ENCODE results near the gene KIAA1958.

The KIAA1958 gene

GRCh38 chr9:112486221-112487007 is at the start of gene KIAA1958:
TSS of gene KIAA1958 (plus strand) at chr9:112486827. CDS start at chr9:112574081, 87,254 bp downstream.
- peak; percentile 83 for DNase-seq

- no peak for DNase-seq
Observed at GRCh38 chr9:112437406-112437805, 49.2 kb upstream of the KIAA1958 start.

- DNase-seq: no peak
Observed at GRCh38 chr9:112439171-112439570, 47.5 kb upstream of the KIAA1958 start.

- DNase-seq: no peak
Observed at GRCh38 chr9:112439825-112440224, 46.8 kb upstream of the KIAA1958 start.

- DNase-seq: peak; percentile 10
Observed at GRCh38 chr9:112443200-112443599, 43.4 kb upstream of the KIAA1958 start.

- no peak for DNase-seq
Observed at GRCh38 chr9:112443636-112444035, 43.0 kb upstream of the KIAA1958 start.

GRCh38 chr9:112445196-112445595 is 41.4 kb upstream of the KIAA1958 start:
- no peak for DNase-seq

- DNase-seq: no peak
Observed at GRCh38 chr9:112446080-112446479, 40.5 kb upstream of the KIAA1958 start.

GRCh38 chr9:112446526-112446925 is 40.1 kb upstream of the KIAA1958 start:
- no peak for DNase-seq

GRCh38 chr9:112447283-112447761 is 39.3 kb upstream of the KIAA1958 start:
- no peak for DNase-seq

GRCh38 chr9:112462855-112463254 is 23.8 kb upstream of the KIAA1958 start:
- no peak for DNase-seq

GRCh38 chr9:112465352-112465751 is 21.3 kb upstream of the KIAA1958 start:
- DNase-seq: no peak

- no peak for DNase-seq
Observed at GRCh38 chr9:112472996-112473395, 13.6 kb upstream of the KIAA1958 start.

- DNase-seq: no peak
Observed at GRCh38 chr9:112473986-112474385, 12.6 kb upstream of the KIAA1958 start.

- DNase-seq: no peak
Observed at GRCh38 chr9:112475318-112475717, 11.3 kb upstream of the KIAA1958 start.

- DNase-seq: no peak
Observed at GRCh38 chr9:112477330-112477729, 9.3 kb upstream of the KIAA1958 start.

GRCh38 chr9:112479221-112479620 is 7.4 kb upstream of the KIAA1958 start:
- DNase-seq: no peak

GRCh38 chr9:112484607-112485006 is 2.0 kb upstream of the KIAA1958 start:
- DNase-seq: no peak

- no peak for DNase-seq
Observed at GRCh38 chr9:112485574-112485973, 1.1 kb upstream of the KIAA1958 start.

GRCh38 chr9:112487008-112487798 is 576 bp downstream of the KIAA1958 start:
- peak; percentile 44 for DNase-seq

GRCh38 chr9:112487799-112488340 is 1.2 kb downstream of the KIAA1958 start:
- DNase-seq: no peak

- DNase-seq: no peak
Observed at GRCh38 chr9:112489039-112489546, 2.5 kb downstream of the KIAA1958 start.

- DNase-seq: no peak
Observed at GRCh38 chr9:112489876-112490666, 3.4 kb downstream of the KIAA1958 start.
